ENCODE data around the gene SLC39A11.

The SLC39A11 gene

DNA sequence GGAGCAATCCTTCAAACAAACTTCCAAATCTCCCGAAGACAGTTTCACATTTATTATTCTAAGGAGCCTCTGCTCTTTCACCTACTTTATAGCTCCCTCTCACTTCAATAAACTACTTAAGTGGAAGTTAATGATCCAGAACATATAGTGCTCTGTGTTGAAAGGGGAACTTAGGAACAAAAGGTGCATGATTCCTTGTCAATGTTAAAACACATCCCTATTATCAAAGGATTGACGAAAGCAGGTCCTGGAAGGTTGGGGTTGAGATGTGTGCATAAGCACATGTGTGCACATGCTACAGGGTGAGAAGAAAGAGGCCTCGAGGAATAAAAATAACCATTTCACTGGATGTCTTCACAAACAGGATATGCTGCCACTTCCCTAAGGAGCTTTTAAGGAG, 170.3 kb downstream of the SLC39A11 start:
- DNase-seq: no peak
- Histone ChIP-seq H3K36me3 (ENCODE audit: control insufficient read depth in 4 of 4, insufficient read depth in 4 of 4, low read length in 3 of 4) (no peaks in the 10 kb centered on the region), H3K4me3 (ENCODE audit: control insufficient read depth in 1 of 7, extremely low read depth in 1 of 7, insufficient read depth in 4 of 7, low read depth in 2 of 7, low read length in 6 of 7) (no peak overlapping the region), H3K9me3 (ENCODE audit: control extremely low read depth in 1 of 5, control insufficient read depth in 4 of 5, insufficient read depth in 2 of 5, low read depth in 1 of 5, low read length in 4 of 5) (peaks cover 0 to 3% (median 0%) of the 10 kb centered on the region in 5 experiments), H3K4me1 (ENCODE audit: control extremely low read depth in 1 of 4, control insufficient read depth in 4 of 4, insufficient read depth in 4 of 4, low read length in 3 of 4) (no peaks in the 10 kb centered on the region), H3K27me3 (replicated peaks in 2 of 5; ENCODE audit: control insufficient read depth in 4 of 5, insufficient read depth in 5 of 5, low read length in 4 of 5) (no peaks in the 10 kb centered on the region), H3K27ac (ENCODE audit: insufficient read depth in 1 of 2, low read depth in 1 of 2, low read length in 2 of 2, poor library complexity in 1 of 2, severe bottlenecking in 2 of 2) (no peak overlapping the region)
- WGBS (ENCODE audit: insufficient coverage): no CpG with 5 or more reads among the region's 3 CpGs
- ChIA-PET CTCF (no interaction called here), POLR2A (no interaction called here)

DNA sequence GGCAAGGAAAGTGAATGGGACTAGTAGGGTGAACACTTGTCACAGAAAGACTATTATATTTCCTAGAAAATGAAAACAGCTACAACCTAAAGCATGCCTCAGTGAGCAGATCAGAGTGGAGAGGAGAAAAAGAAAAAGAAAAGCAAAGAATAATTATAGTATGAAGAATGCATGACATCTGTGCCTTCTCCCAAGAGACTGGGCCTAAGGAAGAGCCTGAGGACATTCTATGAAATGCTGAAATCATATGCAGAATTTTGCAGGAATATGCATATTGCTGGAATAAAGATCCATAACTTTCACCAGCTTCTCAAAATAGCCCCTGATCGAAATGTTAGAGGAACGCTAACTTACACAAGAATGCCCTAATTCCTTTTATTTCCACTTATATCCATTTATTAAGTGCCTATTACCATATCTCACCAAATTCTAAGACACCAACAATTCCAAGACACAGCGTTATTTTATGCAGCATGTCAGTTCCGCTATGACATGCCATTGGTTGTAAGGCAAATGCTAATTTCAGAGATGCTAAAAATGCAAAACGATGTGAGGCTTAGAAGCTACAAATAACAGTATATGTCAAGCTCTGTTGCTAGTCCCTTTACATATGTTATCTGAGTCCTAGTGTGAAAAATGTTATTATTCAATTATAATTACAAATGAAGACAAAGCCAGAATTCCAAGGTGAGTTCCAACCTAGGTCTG, 171.0 kb downstream of the SLC39A11 start:
- 100% methylated on average over 4 of the region's 5 CpGs for WGBS (ENCODE audit: insufficient coverage)
- H3K9me3 ChIP-seq (ENCODE audit: control extremely low read depth in 1 of 5, control insufficient read depth in 4 of 5, insufficient read depth in 2 of 5, low read depth in 1 of 5, low read length in 4 of 5): peaks cover 0 to 5% (median 0%) of the 10 kb centered on the region in 5 experiments
- H3K27ac ChIP-seq (ENCODE audit: insufficient read depth in 1 of 2, low read depth in 1 of 2, low read length in 2 of 2, poor library complexity in 1 of 2, severe bottlenecking in 2 of 2): no peak overlapping the region
- H3K36me3 ChIP-seq (ENCODE audit: control insufficient read depth in 4 of 4, insufficient read depth in 4 of 4, low read length in 3 of 4): peaks cover 0 to 2% (median 0%) of the 10 kb centered on the region in 4 experiments
- H3K4me3 ChIP-seq (ENCODE audit: control insufficient read depth in 1 of 7, extremely low read depth in 1 of 7, insufficient read depth in 4 of 7, low read depth in 2 of 7, low read length in 6 of 7): no peak overlapping the region
- no peaks in the 10 kb centered on the region for H3K4me1 ChIP-seq (ENCODE audit: control extremely low read depth in 1 of 4, control insufficient read depth in 4 of 4, insufficient read depth in 4 of 4, low read length in 3 of 4)
- no peak for DNase-seq
- CTCF ChIA-PET: no interaction called here
- no peaks in the 10 kb centered on the region for H3K27me3 ChIP-seq (replicated peaks in 2 of 5; ENCODE audit: control insufficient read depth in 4 of 5, insufficient read depth in 5 of 5, low read length in 4 of 5)
- POLR2A ChIA-PET: no interaction called here

DNA sequence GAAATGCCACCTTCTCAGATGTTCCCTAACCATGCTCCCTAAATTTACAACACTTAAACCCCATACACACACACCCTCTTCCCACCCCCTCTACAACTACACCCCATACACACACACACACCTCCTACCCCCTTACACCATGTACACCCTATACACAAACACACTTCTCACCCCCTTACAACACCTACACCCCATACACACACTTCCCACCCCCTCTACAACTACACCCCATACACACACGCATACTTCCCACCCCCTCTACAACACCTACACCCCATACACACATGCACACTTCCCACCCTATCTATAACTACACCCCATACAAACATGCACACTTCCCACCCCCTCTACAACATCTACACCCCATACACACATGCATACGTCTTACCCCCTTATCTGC, 172.0 kb downstream of the SLC39A11 start:
- H3K36me3 ChIP-seq (ENCODE audit: control insufficient read depth in 4 of 4, insufficient read depth in 4 of 4, low read length in 3 of 4): peaks cover 0 to 2% (median 0%) of the 10 kb centered on the region in 4 experiments
- ChIA-PET POLR2A (no interaction called here), CTCF (no interaction called here)
- DNase-seq: no peak
- no peaks in the 10 kb centered on the region for H3K4me1 ChIP-seq (ENCODE audit: control extremely low read depth in 1 of 4, control insufficient read depth in 4 of 4, insufficient read depth in 4 of 4, low read length in 3 of 4)
- H3K27ac ChIP-seq (ENCODE audit: insufficient read depth in 1 of 2, low read depth in 1 of 2, low read length in 2 of 2, poor library complexity in 1 of 2, severe bottlenecking in 2 of 2): no peak overlapping the region
- peaks cover 0 to 5% (median 0%) of the 10 kb centered on the region in 5 experiments for H3K9me3 ChIP-seq (ENCODE audit: control extremely low read depth in 1 of 5, control insufficient read depth in 4 of 5, insufficient read depth in 2 of 5, low read depth in 1 of 5, low read length in 4 of 5)
- WGBS (ENCODE audit: insufficient coverage): 100% methylated on average over 1 of the region's 2 CpGs
- H3K4me3 ChIP-seq (ENCODE audit: control insufficient read depth in 1 of 7, extremely low read depth in 1 of 7, insufficient read depth in 4 of 7, low read depth in 2 of 7, low read length in 6 of 7): no peak overlapping the region
- H3K27me3 ChIP-seq (replicated peaks in 2 of 5; ENCODE audit: control insufficient read depth in 4 of 5, insufficient read depth in 5 of 5, low read length in 4 of 5): no peaks in the 10 kb centered on the region

DNA sequence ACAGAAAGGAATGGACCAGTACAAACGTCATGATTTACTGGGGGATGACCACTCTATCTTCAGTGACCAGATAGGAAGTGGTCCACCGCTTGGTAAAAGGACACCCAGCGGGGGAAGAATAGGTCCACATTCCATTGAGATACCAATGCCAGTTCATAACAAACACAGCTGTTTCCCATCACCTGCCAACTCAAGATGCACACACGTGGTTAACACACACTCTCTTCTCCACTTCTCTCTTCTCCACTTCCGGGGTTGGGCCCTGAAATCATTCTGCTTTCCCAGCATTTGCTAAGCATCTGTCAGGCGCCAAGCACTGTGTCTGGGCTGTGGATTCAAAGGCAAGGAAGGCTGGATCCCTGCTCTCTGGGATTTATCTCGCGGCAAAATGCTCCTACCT, 175.5 kb downstream of the SLC39A11 start:
- CTCF ChIA-PET: interaction anchor here (1.2 kb wide), 1 partner anchor 30 kb away, joined by 3 read pairs; no protein-coding TSS in a partner anchor
- H3K27ac ChIP-seq (ENCODE audit: insufficient read depth in 1 of 2, low read depth in 1 of 2, low read length in 2 of 2, poor library complexity in 1 of 2, severe bottlenecking in 2 of 2): no peak overlapping the region
- no peak for DNase-seq
- H3K4me1 ChIP-seq (ENCODE audit: control extremely low read depth in 1 of 4, control insufficient read depth in 4 of 4, insufficient read depth in 4 of 4, low read length in 3 of 4): no peaks in the 10 kb centered on the region
- H3K27me3 ChIP-seq (replicated peaks in 2 of 5; ENCODE audit: control insufficient read depth in 4 of 5, insufficient read depth in 5 of 5, low read length in 4 of 5): no peaks in the 10 kb centered on the region
- WGBS (ENCODE audit: insufficient coverage): 81% methylated on average over 8 of the region's 8 CpGs
- H3K9me3 ChIP-seq (ENCODE audit: control extremely low read depth in 1 of 5, control insufficient read depth in 4 of 5, insufficient read depth in 2 of 5, low read depth in 1 of 5, low read length in 4 of 5): peaks cover 0 to 5% (median 0%) of the 10 kb centered on the region in 5 experiments
- POLR2A ChIA-PET: no interaction called here
- no peak overlapping the region for H3K4me3 ChIP-seq (ENCODE audit: control insufficient read depth in 1 of 7, extremely low read depth in 1 of 7, insufficient read depth in 4 of 7, low read depth in 2 of 7, low read length in 6 of 7)
- peaks cover 0 to 2% (median 0%) of the 10 kb centered on the region in 4 experiments for H3K36me3 ChIP-seq (ENCODE audit: control insufficient read depth in 4 of 4, insufficient read depth in 4 of 4, low read length in 3 of 4)

DNA sequence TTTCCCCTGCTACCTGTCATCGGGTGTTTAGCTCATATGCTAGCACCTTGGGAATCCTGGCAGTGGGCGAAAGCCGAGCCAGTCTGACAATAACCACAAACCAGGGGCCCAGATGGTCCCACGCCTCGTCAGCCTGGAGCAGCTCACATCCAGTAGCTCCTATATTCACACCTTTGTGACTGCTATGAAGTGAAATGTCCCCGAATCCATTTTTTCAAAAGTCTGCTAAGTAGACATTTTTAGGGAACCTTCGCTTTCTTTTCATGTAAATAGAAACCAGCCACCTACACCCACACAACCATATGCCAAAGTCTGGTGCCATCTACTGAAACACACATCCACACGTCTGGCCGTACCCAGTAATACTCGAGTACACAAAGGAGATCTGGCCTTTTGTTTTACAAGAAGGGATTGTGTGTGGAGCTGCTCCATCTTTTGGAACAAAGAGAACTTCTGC, 176.8 kb downstream of the SLC39A11 start:
- Histone ChIP-seq H3K27me3 (replicated peaks in 2 of 5; ENCODE audit: control insufficient read depth in 4 of 5, insufficient read depth in 5 of 5, low read length in 4 of 5) (no peaks in the 10 kb centered on the region), H3K9me3 (ENCODE audit: control extremely low read depth in 1 of 5, control insufficient read depth in 4 of 5, insufficient read depth in 2 of 5, low read depth in 1 of 5, low read length in 4 of 5) (peaks cover 0 to 5% (median 0%) of the 10 kb centered on the region in 5 experiments), H3K36me3 (ENCODE audit: control insufficient read depth in 4 of 4, insufficient read depth in 4 of 4, low read length in 3 of 4) (peaks cover 0 to 2% (median 0%) of the 10 kb centered on the region in 4 experiments), H3K27ac (ENCODE audit: insufficient read depth in 1 of 2, low read depth in 1 of 2, low read length in 2 of 2, poor library complexity in 1 of 2, severe bottlenecking in 2 of 2) (no peak overlapping the region), H3K4me3 (ENCODE audit: control insufficient read depth in 1 of 7, extremely low read depth in 1 of 7, insufficient read depth in 4 of 7, low read depth in 2 of 7, low read length in 6 of 7) (no peak overlapping the region), H3K4me1 (ENCODE audit: control extremely low read depth in 1 of 4, control insufficient read depth in 4 of 4, insufficient read depth in 4 of 4, low read length in 3 of 4) (no peaks in the 10 kb centered on the region)
- ChIA-PET POLR2A (no interaction called here), CTCF (interaction anchor here (1.2 kb wide), 1 partner anchor 28 kb away, joined by 3 read pairs; no protein-coding TSS in a partner anchor)
- no peak for DNase-seq
- 98% methylated on average over 7 of the region's 10 CpGs for WGBS (ENCODE audit: insufficient coverage)

DNA sequence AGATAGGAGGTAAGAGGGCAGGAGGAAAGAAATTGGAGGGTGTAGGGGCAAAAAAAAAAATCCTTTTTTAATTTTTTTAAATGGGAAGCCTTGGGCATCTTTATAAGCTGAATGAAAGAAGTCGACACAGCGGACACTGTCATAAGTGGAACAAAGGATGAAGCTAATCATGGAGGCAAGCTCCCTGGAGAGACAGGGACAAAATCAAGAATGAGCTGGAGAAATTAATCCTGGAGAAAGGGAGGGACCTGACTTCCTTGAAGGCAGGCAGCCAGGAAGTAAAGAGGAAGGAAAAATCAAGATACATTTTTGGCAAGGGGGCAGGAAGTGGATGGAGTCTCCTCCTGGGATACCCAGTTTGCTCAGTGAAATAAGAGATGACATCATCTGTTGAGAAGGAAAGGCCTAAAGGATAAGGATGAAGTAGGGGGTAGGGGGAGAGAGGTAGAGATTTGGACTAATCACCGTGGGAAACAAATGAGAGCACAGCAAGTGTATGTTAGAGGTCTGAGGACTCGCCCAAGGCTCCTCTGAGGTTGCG, 179.3 kb downstream of the SLC39A11 start:
- ChIA-PET CTCF (no interaction called here), POLR2A (no interaction called here)
- Histone ChIP-seq H3K4me1 (ENCODE audit: control extremely low read depth in 1 of 4, control insufficient read depth in 4 of 4, insufficient read depth in 4 of 4, low read length in 3 of 4) (no peaks in the 10 kb centered on the region), H3K36me3 (ENCODE audit: control insufficient read depth in 4 of 4, insufficient read depth in 4 of 4, low read length in 3 of 4) (peaks cover 0 to 2% (median 0%) of the 10 kb centered on the region in 4 experiments), H3K4me3 (ENCODE audit: control insufficient read depth in 1 of 7, extremely low read depth in 1 of 7, insufficient read depth in 4 of 7, low read depth in 2 of 7, low read length in 6 of 7) (no peak overlapping the region), H3K27ac (ENCODE audit: insufficient read depth in 1 of 2, low read depth in 1 of 2, low read length in 2 of 2, poor library complexity in 1 of 2, severe bottlenecking in 2 of 2) (no peak overlapping the region), H3K27me3 (replicated peaks in 2 of 5; ENCODE audit: control insufficient read depth in 4 of 5, insufficient read depth in 5 of 5, low read length in 4 of 5) (no peaks in the 10 kb centered on the region), H3K9me3 (ENCODE audit: control extremely low read depth in 1 of 5, control insufficient read depth in 4 of 5, insufficient read depth in 2 of 5, low read depth in 1 of 5, low read length in 4 of 5) (peaks cover 0 to 5% (median 0%) of the 10 kb centered on the region in 5 experiments)
- WGBS (ENCODE audit: insufficient coverage): 98% methylated on average over 5 of the region's 5 CpGs
- DNase-seq: no peak

DNA sequence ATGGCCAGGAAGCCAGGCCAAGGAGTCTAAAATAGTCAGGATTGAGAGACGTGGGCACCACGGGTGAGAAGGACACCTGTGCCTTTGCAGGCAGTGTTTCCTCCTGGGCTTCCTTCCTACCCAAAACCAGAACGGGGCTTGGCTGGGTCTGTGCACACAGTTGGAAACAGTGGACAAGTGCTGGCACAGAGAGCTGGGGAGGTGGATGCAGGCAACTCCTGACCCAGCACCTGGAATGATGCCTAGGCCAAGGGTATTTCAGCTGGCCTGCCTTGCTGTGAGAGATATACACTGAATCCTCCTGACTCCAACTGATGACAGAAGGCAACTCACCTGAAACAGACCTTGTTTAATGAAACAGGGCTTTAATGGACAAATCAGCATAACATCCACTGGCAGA, 186.2 kb downstream of the SLC39A11 start:
- H3K36me3 ChIP-seq (ENCODE audit: control insufficient read depth in 4 of 4, insufficient read depth in 4 of 4, low read length in 3 of 4): no peaks in the 10 kb centered on the region
- 43% methylated on average over 3 of the region's 3 CpGs for WGBS (ENCODE audit: insufficient coverage)
- H3K27ac ChIP-seq (ENCODE audit: insufficient read depth in 1 of 2, low read depth in 1 of 2, low read length in 2 of 2, poor library complexity in 1 of 2, severe bottlenecking in 2 of 2): no peak overlapping the region
- no peak for DNase-seq
- peaks cover 0 to 3% (median 0%) of the 10 kb centered on the region in 4 experiments for H3K4me1 ChIP-seq (ENCODE audit: control extremely low read depth in 1 of 4, control insufficient read depth in 4 of 4, insufficient read depth in 4 of 4, low read length in 3 of 4)
- ChIA-PET CTCF (no interaction called here), POLR2A (no interaction called here)
- H3K27me3 ChIP-seq (replicated peaks in 2 of 5; ENCODE audit: control insufficient read depth in 4 of 5, insufficient read depth in 5 of 5, low read length in 4 of 5): no peaks in the 10 kb centered on the region
- H3K9me3 ChIP-seq (ENCODE audit: control extremely low read depth in 1 of 5, control insufficient read depth in 4 of 5, insufficient read depth in 2 of 5, low read depth in 1 of 5, low read length in 4 of 5): no peaks in the 10 kb centered on the region
- H3K4me3 ChIP-seq (ENCODE audit: control insufficient read depth in 1 of 7, extremely low read depth in 1 of 7, insufficient read depth in 4 of 7, low read depth in 2 of 7, low read length in 6 of 7): no peak overlapping the region
